ENCODE measurements around the gene FUT3. TPM values are rescaled to one million over a fixed set of nuclear protein-coding genes. Genes with fewer than 3 reads are reported as not detected.

Gene FUT3
- total and polyA plus RNA-seq, 2 donors (not counting 1 experiment from before 2014, with no cell fraction given) = not detected

DNA sequence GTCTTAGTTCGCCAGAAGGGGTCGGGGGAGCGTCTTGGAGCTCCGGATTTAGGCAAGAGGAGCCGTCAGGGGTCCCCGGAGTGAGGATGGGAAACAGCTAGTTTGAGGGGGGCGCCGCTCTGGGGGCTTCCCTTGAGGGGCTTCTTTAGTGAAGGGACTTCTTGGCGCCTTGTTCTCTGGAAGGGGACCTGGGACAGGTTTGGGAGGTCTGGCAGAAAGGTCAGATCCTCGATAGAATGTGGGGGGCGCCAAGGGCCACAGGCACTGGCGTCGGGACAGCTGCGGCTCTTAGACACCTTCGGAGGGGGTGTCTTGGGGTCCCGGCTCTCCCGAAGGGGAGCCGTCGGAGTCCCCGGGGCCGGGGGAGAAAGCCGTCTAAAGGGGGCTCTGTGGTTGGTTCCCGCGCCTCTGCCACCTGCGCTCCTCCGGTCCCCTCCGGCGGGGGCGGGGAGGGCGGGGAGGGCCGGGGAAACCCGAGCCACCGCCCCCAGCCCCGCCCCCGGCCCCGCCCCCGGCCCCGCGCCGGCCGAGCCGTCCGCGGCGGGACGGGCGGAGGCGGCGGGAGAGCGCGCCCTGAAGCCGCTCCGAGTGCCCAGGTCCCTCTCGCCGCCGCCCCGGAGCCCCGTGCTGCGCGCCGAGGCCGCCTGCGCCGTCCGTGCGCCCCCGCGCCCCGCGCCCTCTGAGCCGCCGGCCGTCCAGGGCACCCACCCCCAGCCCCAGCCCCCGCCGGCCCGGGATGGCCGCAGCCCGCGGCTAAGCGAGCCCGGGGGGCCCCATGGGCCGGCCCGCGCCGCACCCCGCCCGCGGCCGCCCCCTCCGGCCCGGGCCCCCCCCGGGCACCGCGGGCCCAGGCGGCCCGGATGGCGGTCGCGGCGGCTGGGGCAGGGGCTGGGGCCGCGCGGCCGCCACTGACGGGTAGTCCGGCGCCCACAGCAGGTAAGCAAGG is 46.5 kb downstream of the FUT3 start, which contains the start of gene NRTN:
Gene NRTN, plus strand, starts transcription at position 552 of the 946 bp plus-strand sequence. CDS start 19,099 bp downstream, outside the sequence.
- no peak for DNase-seq (ENCODE audit: low read depth in 2 of 2)
- Histone ChIP-seq H4K20me1 (ENCODE audit: control insufficient read depth, extremely low read depth, insufficient read depth, low read length) (no peaks in the 10 kb centered on the region), H3K4me3 (replicated peaks in 1 of 4; ENCODE audit: control extremely low read depth in 1 of 4, insufficient read depth in 1 of 4, low read depth in 3 of 4, low read length in 4 of 4) (peak within 1 kb of the TSS in 1 of 4 experiments; percentile 49), H3K79me2 (ENCODE audit: control insufficient read depth, insufficient read depth, low read length) (no peaks in the 10 kb centered on the region), H3K36me3 (ENCODE audit: control insufficient read depth, insufficient read depth, low read length) (no peaks in the 10 kb centered on the region), H3K27ac (ENCODE audit: insufficient read depth, low read length) (no peak within 1 kb of the TSS), H3K27me3 (ENCODE audit: control insufficient read depth, insufficient read depth, low read length) (peaks cover 12% of the 10 kb centered on the region), H3K9me3 (ENCODE audit: control insufficient read depth, insufficient read depth, low read depth, low read length) (no peaks in the 10 kb centered on the region), H3K4me2 (ENCODE audit: extremely low read depth, insufficient read depth, low read length) (no peak within 1 kb of the TSS), H2AFZ (ENCODE audit: low read length) (no peak within 1 kb of the TSS), H3K9ac (ENCODE audit: insufficient read depth, low read length) (no peak within 1 kb of the TSS), H3K4me1 (ENCODE audit: control insufficient read depth, extremely low read depth, insufficient read depth, low read length) (peaks cover 4% of the 10 kb centered on the region)
- peak; percentile 80 for TF ChIP-seq EZH2 (IDR thresholded peaks at IDR 0.05; ENCODE audit: low read length, missing control alignments)
- TF ChIP-seq, protein P1, sequence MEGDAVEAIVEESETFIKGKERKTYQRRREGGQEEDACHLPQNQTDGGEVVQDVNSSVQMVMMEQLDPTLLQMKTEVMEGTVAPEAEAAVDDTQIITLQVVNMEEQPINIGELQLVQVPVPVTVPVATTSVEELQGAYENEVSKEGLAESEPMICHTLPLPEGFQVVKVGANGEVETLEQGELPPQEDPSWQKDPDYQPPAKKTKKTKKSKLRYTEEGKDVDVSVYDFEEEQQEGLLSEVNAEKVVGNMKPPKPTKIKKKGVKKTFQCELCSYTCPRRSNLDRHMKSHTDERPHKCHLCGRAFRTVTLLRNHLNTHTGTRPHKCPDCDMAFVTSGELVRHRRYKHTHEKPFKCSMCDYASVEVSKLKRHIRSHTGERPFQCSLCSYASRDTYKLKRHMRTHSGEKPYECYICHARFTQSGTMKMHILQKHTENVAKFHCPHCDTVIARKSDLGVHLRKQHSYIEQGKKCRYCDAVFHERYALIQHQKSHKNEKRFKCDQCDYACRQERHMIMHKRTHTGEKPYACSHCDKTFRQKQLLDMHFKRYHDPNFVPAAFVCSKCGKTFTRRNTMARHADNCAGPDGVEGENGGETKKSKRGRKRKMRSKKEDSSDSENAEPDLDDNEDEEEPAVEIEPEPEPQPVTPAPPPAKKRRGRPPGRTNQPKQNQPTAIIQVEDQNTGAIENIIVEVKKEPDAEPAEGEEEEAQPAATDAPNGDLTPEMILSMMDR (conservative IDR thresholded peaks at IDR 0.05 in 1 of 2, IDR thresholded peaks at IDR 0.05 in 1 of 2; ENCODE audit: low read depth in 1 of 2, low read length in 2 of 2) = no peak

DNA sequence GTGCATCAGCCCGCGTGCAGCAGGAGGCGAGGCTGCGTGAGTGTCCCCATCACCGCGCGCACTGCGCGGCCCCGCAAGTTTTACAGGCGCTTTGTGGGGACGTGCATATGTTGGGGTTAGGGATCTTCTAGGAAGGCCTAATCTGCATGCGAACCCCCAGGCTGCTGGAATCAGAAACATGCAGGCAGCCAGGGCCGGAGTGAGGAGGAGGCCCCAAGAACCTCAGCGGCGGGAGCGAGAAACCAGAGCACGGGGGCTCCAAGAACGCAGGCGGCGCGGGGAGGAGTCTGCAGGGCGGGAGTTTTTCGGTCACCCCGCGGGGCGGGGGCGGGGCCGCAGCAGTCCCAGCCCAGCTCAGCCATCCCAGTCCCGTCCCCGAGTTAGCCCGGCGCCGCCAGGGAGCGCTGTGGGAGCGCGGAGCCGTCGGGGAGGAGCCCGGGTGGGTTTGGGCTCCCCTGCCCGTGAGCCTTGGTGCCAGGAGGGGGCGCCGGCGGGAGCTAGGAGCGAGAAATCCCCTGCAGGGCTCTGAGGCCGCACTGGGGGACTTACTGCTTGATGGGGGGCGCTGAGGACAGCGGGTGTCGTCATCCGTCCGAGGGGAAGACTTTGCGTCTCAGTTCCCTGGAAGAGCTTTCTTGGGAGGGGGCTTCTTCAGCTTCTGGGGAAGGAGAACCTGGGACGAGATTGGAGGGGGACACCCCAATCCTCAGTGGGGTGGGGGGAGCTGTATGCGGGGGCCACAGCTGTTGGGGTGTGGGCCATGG is 47.3 kb downstream of the FUT3 start:
- Histone ChIP-seq H3K27me3 (ENCODE audit: control insufficient read depth, insufficient read depth, low read length) (peaks cover 14% of the 10 kb centered on the region), H3K79me2 (ENCODE audit: control insufficient read depth, insufficient read depth, low read length) (no peaks in the 10 kb centered on the region), H2AFZ (ENCODE audit: low read length) (peak overlapping the region; percentile 55), H3K27ac (ENCODE audit: insufficient read depth, low read length) (no peak overlapping the region), H3K4me2 (ENCODE audit: extremely low read depth, insufficient read depth, low read length) (peak overlapping the region; percentile 83), H3K36me3 (ENCODE audit: control insufficient read depth, insufficient read depth, low read length) (no peaks in the 10 kb centered on the region), H3K4me1 (ENCODE audit: control insufficient read depth, extremely low read depth, insufficient read depth, low read length) (peaks cover 4% of the 10 kb centered on the region), H3K9me3 (ENCODE audit: control insufficient read depth, insufficient read depth, low read depth, low read length) (no peaks in the 10 kb centered on the region), H4K20me1 (ENCODE audit: control insufficient read depth, extremely low read depth, insufficient read depth, low read length) (no peaks in the 10 kb centered on the region), H3K9ac (ENCODE audit: insufficient read depth, low read length) (no peak overlapping the region), H3K4me3 (replicated peaks in 1 of 4; ENCODE audit: control extremely low read depth in 1 of 4, insufficient read depth in 1 of 4, low read depth in 3 of 4, low read length in 4 of 4) (peak overlapping the region in 2 of 4 experiments; percentile 15 to 49)
- peak; percentile 69 for TF ChIP-seq EZH2 (IDR thresholded peaks at IDR 0.05; ENCODE audit: low read length, missing control alignments)
- TF ChIP-seq, protein P1 (conservative IDR thresholded peaks at IDR 0.05 in 1 of 2, IDR thresholded peaks at IDR 0.05 in 1 of 2; ENCODE audit: low read depth in 1 of 2, low read length in 2 of 2) = peak; percentile 84 to 92
- peak; percentile 70 to 78 for DNase-seq (ENCODE audit: low read depth in 2 of 2)

DNA sequence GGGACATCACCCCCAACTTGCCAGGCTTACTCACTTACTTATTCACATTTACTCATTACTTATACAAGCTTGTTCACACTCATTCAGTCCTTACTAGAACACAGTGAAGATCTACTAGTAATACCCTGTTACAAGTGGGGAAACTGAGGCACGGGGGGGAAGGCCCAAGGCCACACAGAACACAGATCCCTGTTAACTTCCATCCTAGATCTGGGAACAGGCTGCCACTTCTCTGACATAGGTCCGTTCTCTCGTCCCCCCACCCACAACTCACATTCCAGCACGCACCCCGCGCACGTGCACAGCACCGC is 47.9 kb downstream of the FUT3 start:
- Histone ChIP-seq H3K4me3 (replicated peaks in 1 of 4; ENCODE audit: control extremely low read depth in 1 of 4, insufficient read depth in 1 of 4, low read depth in 3 of 4, low read length in 4 of 4) (peak overlapping the region in 1 of 4 experiments; percentile 49), H3K9me3 (ENCODE audit: control insufficient read depth, insufficient read depth, low read depth, low read length) (no peaks in the 10 kb centered on the region), H3K36me3 (ENCODE audit: control insufficient read depth, insufficient read depth, low read length) (no peaks in the 10 kb centered on the region), H3K79me2 (ENCODE audit: control insufficient read depth, insufficient read depth, low read length) (no peaks in the 10 kb centered on the region), H3K4me1 (ENCODE audit: control insufficient read depth, extremely low read depth, insufficient read depth, low read length) (peaks cover 4% of the 10 kb centered on the region), H3K27me3 (ENCODE audit: control insufficient read depth, insufficient read depth, low read length) (peaks cover 17% of the 10 kb centered on the region), H3K9ac (ENCODE audit: insufficient read depth, low read length) (no peak overlapping the region), H3K27ac (ENCODE audit: insufficient read depth, low read length) (no peak overlapping the region), H2AFZ (ENCODE audit: low read length) (peak overlapping the region; percentile 55), H4K20me1 (ENCODE audit: control insufficient read depth, extremely low read depth, insufficient read depth, low read length) (no peaks in the 10 kb centered on the region), H3K4me2 (ENCODE audit: extremely low read depth, insufficient read depth, low read length) (peak overlapping the region; percentile 83)
- TF ChIP-seq EZH2 (IDR thresholded peaks at IDR 0.05; ENCODE audit: low read length, missing control alignments) = no peak
- TF ChIP-seq, protein P1 (conservative IDR thresholded peaks at IDR 0.05 in 1 of 2, IDR thresholded peaks at IDR 0.05 in 1 of 2; ENCODE audit: low read depth in 1 of 2, low read length in 2 of 2) = no peak
- no peak for DNase-seq (ENCODE audit: low read depth in 2 of 2)
